Vagina (tissue), 2 donors: ENCODE results near the gene ZBTB20. TPM values are rescaled to one million over a fixed set of nuclear protein-coding genes. Genes with fewer than 3 reads are reported as not detected.

ENCODE experiments used
- DNase-seq, 2 donors: peaks; one replicate each; pipeline ENCODE4 v3.0.0-alpha.2; 2017; ENCODE audit errors: extremely low spot score in 2 of 2
- H3K27ac ChIP-seq: fragments of 200-600 bp; sonication (generic); one replicate; pipeline ENCODE4 v1.5.1; 2019
- H3K27me3 ChIP-seq: fragments of 200-600 bp; sonication (generic); one replicate; pipeline ENCODE4 v1.5.1; 2019
- H3K36me3 ChIP-seq, 2 donors: fragments of 200-600 bp; sonication (generic); one replicate each; pipeline ENCODE4 v1.5.1; 2017 to 2019
- H3K4me1 ChIP-seq: fragments of 200-600 bp; sonication (generic); one replicate; pipeline ENCODE4 v1.5.1; 2019
- H3K4me3 ChIP-seq, 2 donors: fragments of 200-600 bp; sonication (generic); 1 replicate in 1 of 2; 2 replicates in 1 of 2; pipeline ENCODE4 v1.5.1; 2016 to 2019
- H3K9me3 ChIP-seq: fragments of 200-600 bp; sonication (generic); one replicate; pipeline ENCODE4 v1.5.1; 2019
- POLR2A ChIP-seq, 2 donors: fragments of 450-650 bp; IDR thresholded peaks; one replicate each; pipeline ENCODE4 v1.6.1; 2017; ENCODE audit warnings: antibody characterized with exemption in 2 of 2, mild to moderate bottlenecking in 2 of 2, moderate library complexity in 2 of 2
- POLR2AphosphoS5 ChIP-seq, 2 donors: sonication (generic); formaldehyde crosslinking; IDR thresholded peaks; one replicate each; pipeline ENCODE4 v1.9.0; 2017; ENCODE audit warnings: antibody characterized with exemption in 2 of 2, mild to moderate bottlenecking in 2 of 2, low read depth in 1 of 2; ENCODE audit not compliant: insufficient read depth in 1 of 2
- intact Hi-C: fragments of 100-400 bp; cut with DNase I; formaldehyde crosslinking; loops from one replicate; pipeline ENCODE4 v1.15.1; 2023
- total RNA-seq: library from RNA; depleted of rRNA; stranded (reverse); fragments of >200 nt; gene quantifications from one replicate; pipeline ENCODE4 v1.2.3, GENCODE V29; 2016
- TF ChIP-seq, protein P1 (sequence below), 3 experiments: fragments of 450-650 bp in 2 of 3; fragments of 200-600 bp in 1 of 3; sonication (generic) in 1 of 3; IDR thresholded peaks; one replicate each; pipeline ENCODE4 v1.5.1; 2017 to 2019; ENCODE audit warnings: antibody characterized with exemption in 3 of 3, mild to moderate bottlenecking in 2 of 3, moderate library complexity in 2 of 3

Gene ZBTB20
- total RNA-seq, 1 donor from 2014 or later = 64.8 TPM

DNA sequence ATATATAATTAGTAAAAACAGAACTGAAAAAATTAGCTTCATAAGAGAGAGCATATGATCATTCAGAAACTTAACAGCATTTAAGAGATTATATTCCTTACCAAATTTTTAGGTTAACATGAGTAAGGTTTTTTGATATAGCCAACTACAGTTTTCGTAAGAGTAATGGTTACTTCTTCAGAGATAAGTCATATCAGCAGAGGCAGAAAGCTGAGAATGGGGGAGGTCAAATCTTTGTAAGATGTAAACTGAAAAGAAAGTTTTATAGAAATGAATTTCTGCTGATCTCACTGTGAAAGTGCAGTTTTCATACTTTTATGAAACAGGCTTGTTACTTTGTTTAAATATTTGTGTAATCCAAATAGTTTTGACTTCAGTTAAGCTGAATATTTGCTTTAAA, 193.3 kb downstream of the ZBTB20 start:
- Histone ChIP-seq H3K9me3 (peaks cover 12% of the 10 kb centered on the region), H3K4me3 (no peak overlapping the region), H3K36me3 (peaks cover 0 to 6% of the 10 kb centered on the region in 2 donors), H3K27me3 (no peaks in the 10 kb centered on the region), H3K27ac (no peak overlapping the region), H3K4me1 (no peaks in the 10 kb centered on the region)
- DNase-seq = no peak
- TF ChIP-seq POLR2AphosphoS5 (IDR thresholded peaks at IDR 0.05; ENCODE audit: insufficient read depth in 1 of 2, low read depth in 1 of 2) (no peak), POLR2A (IDR thresholded peaks at IDR 0.05) (no peak)
- TF ChIP-seq, protein P1, sequence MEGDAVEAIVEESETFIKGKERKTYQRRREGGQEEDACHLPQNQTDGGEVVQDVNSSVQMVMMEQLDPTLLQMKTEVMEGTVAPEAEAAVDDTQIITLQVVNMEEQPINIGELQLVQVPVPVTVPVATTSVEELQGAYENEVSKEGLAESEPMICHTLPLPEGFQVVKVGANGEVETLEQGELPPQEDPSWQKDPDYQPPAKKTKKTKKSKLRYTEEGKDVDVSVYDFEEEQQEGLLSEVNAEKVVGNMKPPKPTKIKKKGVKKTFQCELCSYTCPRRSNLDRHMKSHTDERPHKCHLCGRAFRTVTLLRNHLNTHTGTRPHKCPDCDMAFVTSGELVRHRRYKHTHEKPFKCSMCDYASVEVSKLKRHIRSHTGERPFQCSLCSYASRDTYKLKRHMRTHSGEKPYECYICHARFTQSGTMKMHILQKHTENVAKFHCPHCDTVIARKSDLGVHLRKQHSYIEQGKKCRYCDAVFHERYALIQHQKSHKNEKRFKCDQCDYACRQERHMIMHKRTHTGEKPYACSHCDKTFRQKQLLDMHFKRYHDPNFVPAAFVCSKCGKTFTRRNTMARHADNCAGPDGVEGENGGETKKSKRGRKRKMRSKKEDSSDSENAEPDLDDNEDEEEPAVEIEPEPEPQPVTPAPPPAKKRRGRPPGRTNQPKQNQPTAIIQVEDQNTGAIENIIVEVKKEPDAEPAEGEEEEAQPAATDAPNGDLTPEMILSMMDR (IDR thresholded peaks at IDR 0.05) = no peak
- intact Hi-C loops = no loop called here

DNA sequence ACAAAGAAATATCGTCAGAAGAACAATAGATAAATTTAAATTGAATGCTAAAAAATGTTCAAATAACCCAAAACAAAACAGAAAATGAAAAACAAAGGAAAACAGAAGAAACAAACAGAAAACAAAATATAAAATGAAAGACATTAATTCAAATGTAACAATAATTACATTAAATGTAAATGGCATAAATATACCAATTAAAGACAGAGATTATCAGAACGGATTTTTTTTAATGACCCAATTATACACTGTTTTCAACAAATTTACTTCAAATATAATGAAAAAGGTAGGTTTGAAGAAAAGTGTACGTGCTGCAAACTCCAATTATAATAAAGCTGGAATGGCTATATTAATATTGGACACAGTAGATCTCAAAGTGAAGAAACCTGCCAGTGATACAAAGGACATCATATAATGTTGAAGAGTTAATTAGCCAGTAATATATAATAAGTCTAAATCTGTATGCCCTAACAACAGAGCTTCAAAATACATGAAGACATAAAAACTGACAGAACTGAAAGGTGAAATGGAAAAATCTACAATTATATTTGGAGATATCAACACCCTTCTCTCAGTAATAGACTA, 193.8 kb downstream of the ZBTB20 start:
- Histone ChIP-seq H3K4me1 (no peaks in the 10 kb centered on the region), H3K9me3 (peaks cover 12% of the 10 kb centered on the region), H3K27ac (no peak overlapping the region), H3K27me3 (no peaks in the 10 kb centered on the region), H3K4me3 (no peak overlapping the region), H3K36me3 (peaks cover 0 to 6% of the 10 kb centered on the region in 2 donors)
- no peak for DNase-seq
- TF ChIP-seq, protein P1 (IDR thresholded peaks at IDR 0.05) = no peak
- TF ChIP-seq POLR2AphosphoS5 (IDR thresholded peaks at IDR 0.05; ENCODE audit: insufficient read depth in 1 of 2, low read depth in 1 of 2) (no peak), POLR2A (IDR thresholded peaks at IDR 0.05) (no peak)
- intact Hi-C loops = no loop called here

DNA sequence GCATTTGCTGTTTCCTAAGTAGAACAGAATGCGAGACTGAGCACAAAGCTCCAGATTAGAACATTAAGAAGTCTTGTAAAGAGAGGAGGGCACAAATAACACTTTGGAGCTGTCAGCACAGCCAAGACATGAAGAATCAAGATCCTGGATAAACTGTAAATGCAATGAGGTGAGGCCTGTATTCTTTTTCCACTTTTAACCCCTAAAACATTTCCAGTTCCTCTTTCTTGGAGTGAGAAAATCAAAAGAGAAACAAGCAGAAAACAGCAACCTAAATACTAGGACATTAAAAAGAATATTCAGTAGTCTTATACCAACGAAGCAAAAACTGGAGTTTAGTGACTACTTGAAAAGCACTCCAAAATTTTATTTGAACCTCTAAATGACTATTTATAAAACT, 204.3 kb downstream of the ZBTB20 start:
- Histone ChIP-seq H3K4me1 (no peaks in the 10 kb centered on the region), H3K36me3 (no peaks in the 10 kb centered on the region), H3K4me3 (no peak overlapping the region), H3K27ac (no peak overlapping the region), H3K9me3 (no peaks in the 10 kb centered on the region), H3K27me3 (no peaks in the 10 kb centered on the region)
- no peak for DNase-seq
- intact Hi-C loops = no loop called here
- TF ChIP-seq, protein P1 (IDR thresholded peaks at IDR 0.05) = no peak
- TF ChIP-seq POLR2A (IDR thresholded peaks at IDR 0.05) = no peak
- TF ChIP-seq POLR2AphosphoS5 (IDR thresholded peaks at IDR 0.05; ENCODE audit: insufficient read depth in 1 of 2, low read depth in 1 of 2) = no peak

DNA sequence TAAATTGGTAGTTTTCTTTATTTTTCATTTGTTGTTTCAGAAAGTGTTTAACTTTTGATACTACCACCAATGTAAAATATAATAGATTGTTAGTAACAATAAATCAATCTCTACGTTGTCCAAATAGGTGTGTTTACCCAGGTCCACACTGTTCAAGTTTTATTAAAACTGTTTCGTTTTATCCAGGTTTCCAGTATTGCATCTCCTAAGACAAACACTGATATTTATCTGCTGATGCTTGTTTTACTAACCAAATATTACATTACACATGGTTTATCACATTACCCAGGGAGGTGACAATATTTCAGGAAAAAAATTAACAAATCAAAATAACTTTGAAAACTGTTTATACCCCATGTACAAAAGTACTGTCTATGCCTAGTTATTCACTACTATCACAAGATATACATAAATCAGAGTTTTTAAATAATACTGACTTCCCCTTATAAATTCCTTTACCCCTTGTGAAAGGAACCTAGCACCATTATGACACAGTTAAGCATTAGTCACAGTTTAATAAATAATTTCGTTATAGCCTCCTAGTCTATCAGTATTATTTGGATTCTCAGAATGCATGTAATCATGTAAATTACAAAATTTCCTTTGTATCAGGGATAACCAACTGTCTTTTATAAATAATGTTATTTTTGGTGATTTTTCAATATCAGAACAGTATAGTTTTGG, 205.3 kb downstream of the ZBTB20 start:
- no peak overlapping the region for H3K27ac ChIP-seq
- TF ChIP-seq POLR2A (IDR thresholded peaks at IDR 0.05) = no peak
- TF ChIP-seq, protein P1 (IDR thresholded peaks at IDR 0.05) = no peak
- TF ChIP-seq POLR2AphosphoS5 (IDR thresholded peaks at IDR 0.05; ENCODE audit: insufficient read depth in 1 of 2, low read depth in 1 of 2) = no peak
- H3K36me3 ChIP-seq = no peaks in the 10 kb centered on the region
- no peak for DNase-seq
- no peaks in the 10 kb centered on the region for H3K9me3 ChIP-seq
- H3K4me1 ChIP-seq = no peaks in the 10 kb centered on the region
- H3K27me3 ChIP-seq = no peaks in the 10 kb centered on the region
- H3K4me3 ChIP-seq = no peak overlapping the region
- intact Hi-C loops = no loop called here

DNA sequence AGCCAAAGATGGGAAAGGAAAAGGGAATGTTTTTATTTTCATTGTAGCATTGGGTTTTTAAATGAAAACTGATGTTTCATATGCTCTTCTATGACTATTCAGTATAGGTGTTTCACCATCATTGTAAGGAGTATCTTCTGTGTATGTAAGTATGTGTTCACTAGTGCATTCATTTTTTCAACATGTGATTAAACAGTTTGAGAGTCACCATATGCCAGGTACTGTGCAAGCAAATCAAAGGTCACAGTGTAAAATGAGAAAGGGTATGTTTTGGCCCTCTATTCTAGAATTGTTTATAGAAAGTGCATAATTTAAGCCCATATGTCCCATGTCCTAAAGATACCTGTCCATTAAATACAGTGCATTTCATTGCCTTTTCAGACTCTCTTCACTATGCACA, 207.2 kb downstream of the ZBTB20 start:
- H3K36me3 ChIP-seq = no peaks in the 10 kb centered on the region
- intact Hi-C loops = loop anchor here (5.0 kb wide), 1 partner anchor 767 kb away; no protein-coding TSS in a partner anchor
- DNase-seq = no peak
- H3K27me3 ChIP-seq = no peaks in the 10 kb centered on the region
- H3K9me3 ChIP-seq = no peaks in the 10 kb centered on the region
- no peak overlapping the region for H3K4me3 ChIP-seq
- H3K4me1 ChIP-seq = no peaks in the 10 kb centered on the region
- TF ChIP-seq, protein P1 (IDR thresholded peaks at IDR 0.05) = no peak
- TF ChIP-seq POLR2AphosphoS5 (IDR thresholded peaks at IDR 0.05; ENCODE audit: insufficient read depth in 1 of 2, low read depth in 1 of 2) (no peak), POLR2A (IDR thresholded peaks at IDR 0.05) (no peak)
- H3K27ac ChIP-seq = no peak overlapping the region
